GM21786 (cell line): Measurements from ENCODE around the gene PSMA6.
"Not testable (repeated sequence)": the region's sequence is repeated elsewhere in the genome, so short reads cannot be mapped to it uniquely, and the experiment has no call there.

Experiments used
- ATAC-seq: cut with Tn5 transposase; IDR thresholded peaks from one replicate; pipeline ENCODE4 v1.9.1; 2021; ENCODE audit not compliant: unreplicated experiment

PSMA6 gene

DNA sequence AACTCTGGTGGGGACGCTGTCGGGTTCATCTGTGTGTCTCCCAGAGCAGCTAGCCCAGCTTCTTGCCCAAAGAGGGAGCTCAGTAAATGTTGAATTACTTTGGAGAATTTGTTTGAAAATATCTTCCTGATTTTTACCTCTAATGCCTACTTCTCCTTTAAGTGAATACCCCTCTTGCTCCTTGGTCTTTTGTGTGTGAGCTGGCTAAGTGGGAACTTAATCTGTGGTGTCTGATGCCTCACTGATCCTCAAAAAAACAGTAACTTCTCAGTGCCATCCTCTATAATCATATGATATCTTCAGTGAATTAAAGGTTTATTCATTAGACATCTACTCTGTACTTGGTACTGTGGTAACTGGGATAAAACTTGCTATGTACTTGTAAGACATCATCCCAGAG lies 7.7 kb upstream of the PSMA6 start:
- ATAC-seq = no peak

DNA sequence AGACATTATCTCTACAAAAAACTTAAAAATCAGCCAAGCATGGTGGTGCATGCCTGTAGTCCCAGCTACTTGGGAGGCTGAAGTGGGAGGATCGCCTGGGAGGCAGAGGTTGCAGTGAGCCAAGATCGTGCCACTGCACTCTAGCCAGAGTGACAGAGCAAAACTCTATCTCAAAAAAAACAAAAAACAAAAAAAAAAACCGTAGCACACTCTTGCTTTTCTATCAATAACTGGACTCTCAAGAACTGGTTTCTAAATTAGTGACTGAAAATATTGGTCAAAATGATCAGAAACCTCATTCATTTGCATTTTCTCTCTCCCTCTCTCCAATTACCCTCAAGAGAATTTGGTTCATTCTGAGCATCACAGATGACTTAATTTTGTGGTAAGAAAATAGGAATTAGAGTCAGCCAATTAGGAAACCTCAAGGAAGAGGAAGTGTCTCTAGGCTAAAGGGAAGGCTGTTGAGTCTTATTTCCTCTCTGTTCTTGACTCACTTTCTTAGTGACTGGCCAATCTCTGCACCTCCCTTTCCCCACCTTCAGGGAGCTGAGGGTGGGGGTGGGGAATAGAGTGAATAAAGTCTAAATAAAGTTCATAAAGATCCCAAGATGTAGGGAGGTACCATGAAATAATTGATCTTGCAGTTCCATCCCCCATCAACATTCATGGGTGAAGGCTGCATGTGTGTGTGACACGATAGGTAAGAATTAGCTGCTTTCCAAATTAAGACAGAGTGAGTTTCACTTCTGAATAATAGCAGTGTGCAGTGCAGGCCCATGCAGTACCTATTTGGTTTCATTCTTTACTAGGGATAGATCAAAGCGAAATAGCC lies 6.8 kb upstream of the PSMA6 start:
- ATAC-seq = peak; percentile 67

DNA sequence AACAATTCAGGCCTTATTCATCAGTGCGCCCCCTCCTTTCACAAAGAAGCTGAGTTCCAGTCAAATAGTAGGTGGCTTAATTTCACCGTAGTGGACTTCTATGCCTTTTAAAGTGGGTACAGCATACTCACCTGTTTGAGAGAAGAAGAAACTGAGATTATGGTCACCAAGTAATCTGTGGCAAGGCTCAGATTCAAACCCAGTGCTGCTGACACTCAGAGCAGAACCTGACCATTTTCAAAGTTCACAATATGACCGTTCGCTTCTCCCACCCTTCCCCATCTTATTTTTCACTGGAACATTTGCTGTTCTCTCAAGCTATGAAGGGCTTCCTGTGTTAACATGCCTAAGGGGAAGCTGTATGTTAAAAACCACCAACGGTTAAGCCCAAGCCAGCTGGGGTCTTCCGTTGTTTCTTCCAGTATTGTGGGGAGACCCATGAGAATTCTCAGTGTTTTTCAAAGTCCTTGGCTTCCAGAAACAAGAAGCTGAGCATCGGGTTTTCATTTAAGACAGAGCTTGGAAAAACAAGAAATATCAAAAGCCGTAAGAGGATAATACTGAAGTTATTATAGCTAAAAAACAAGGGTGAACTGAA lies 6.1 kb upstream of the PSMA6 start:
- no peak for ATAC-seq

DNA sequence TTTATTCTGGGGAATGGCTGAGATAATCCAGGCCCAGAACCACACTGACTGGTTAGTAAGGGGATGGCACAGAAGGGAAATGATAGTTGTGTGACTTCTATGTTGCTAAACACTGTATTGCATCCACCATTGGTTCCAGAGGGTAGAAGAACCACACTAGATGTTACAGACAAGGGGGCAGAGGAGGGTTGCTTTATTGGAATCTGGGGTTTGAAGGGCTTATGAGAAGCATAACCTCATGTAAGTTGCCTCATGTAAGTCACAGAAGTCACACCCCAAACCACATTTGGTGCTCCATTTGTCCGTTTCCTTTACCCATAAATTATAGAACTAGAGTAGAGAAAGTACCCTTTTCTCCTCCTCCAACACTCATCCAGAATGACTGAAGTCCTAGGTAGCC lies 5.5 kb upstream of the PSMA6 start:
- ATAC-seq = no peak

DNA sequence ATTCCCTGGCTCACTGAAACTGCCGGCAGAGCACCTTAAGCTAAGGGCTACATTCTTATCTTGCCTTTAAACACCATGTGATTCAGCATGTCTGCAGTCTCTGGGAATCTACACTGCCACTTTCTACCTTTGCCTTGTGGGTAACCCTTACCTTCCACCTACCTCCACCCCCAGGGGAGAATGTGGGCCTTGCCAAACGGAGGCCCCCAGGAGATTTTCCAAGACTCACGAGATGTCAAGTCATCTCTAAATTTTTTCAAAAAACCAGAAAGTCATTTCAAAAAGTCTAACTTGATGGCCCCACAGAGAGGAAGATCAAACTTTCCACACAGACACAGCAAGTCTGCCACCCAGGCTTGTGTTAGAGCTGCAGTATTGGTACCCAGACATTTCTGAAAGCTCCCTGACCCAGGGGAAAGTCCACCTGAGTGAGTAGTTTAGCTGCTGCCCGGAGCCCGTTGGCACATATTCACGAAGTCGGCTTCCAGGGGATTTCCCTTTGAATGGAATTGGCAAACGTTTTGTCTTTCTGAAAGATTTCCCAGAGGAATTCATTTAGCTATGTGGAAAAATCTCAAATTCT lies 4.7 kb upstream of the PSMA6 start:
- ATAC-seq = no peak

DNA sequence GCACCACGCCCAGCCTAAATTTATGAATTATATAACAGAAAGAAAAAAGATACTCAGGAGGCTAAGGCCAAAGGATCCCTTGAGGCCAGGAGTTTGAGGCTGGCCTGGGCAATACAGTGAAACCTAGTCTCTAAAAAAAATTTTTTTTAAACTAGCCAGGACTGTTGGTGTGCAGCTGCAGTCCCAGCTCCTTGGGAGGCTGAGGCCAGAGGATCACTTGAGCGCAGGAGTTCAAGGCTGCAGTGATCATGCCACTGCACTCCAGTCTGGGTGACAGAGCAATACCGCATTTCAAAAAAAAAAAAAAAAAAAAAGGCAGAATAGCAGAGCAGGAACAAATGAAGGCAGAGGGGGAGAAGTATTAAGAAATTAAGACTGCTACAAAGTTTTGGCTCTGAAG lies 2.6 kb upstream of the PSMA6 start:
- no peak for ATAC-seq

DNA sequence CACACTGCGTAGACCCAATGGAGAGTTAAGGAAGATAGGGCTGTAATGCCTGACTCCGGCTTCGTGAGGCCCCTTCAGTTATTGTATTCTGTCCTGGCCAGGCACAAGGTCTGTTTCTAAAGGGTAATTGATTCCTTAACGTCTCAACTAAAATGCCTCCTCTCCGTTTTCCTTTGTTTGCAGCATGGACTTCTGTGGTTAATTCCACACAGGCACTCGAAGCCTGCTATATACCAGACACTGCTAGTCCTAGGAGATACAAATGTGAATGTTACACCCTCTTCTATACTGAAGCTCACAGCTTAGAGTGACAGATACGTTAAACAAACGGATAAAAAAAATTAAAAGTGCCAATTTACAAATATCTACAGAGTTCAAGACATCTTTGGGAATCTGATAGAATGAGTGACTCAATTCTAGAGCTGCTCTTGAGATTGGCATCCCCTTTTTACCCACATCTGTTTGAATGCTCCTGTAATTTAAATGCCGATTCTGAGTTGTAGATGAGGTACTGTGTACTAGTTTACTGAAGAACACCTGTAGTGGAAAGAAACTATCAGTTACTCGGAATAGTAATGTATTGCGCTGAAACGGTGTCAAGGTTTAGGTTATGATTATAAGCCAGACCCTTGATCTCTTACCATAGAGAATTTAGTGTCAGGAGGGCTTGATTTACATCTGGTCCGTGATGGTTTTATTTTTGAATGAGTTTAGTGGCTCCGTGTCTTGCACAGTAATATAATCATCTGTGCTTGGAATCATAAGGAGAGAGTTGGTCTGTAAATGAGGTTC lies 784 bp downstream of the PSMA6 start:
- ATAC-seq = no peak

DNA sequence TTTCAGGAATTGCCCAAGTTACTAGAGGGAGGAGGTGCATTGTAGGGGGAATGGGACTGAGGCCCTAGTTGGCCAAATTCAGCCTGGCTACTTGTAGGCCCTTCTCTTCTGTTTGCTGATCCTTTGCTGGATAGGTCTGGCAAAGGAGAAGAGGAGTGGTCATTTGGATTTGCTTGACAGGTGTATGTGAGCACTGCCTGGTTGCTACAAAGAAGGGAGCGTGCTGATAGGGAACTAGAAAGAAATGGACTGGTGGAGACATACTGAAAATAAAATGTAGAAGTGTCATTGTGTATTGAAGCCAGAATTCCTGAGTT lies 3.6 kb downstream of the PSMA6 start:
- ATAC-seq = no peak

DNA sequence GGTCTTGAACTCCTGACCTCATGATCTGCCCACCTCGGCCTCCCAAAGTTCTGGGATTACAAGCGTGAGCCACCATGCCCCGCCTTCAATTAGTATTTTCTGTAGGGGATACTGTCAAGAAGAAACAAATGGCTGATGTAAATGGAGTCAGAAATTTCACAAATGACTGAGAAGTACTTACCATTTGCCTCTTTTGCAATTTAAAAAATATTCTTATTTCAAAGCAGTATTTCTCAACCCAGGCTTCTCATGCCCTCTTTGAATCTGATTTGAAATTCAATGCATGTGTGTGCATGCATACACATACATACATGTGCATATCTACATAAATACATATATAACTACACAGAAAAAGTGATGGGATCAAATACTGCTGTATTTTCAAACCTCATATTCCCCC lies 4.4 kb downstream of the PSMA6 start:
- no peak for ATAC-seq

DNA sequence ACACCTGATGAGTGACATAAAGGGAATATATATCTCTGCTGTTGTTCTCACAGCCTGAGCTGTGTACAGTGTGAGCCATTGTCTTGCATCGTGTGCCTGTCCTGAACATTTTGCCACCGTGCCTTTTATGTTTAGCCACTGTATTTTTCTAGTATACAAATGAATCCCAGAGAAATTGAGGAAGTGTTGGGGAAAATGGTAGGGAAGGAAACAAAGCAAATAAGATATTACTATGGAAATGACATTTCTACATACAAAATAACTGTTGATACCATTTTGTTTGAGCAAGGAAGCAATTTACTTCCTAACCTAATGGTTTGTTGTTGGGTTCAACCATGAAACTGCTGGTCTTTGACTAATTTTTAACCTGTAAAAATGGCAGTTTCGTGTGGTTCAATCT lies 5.5 kb downstream of the PSMA6 start:
- ATAC-seq = no peak

DNA sequence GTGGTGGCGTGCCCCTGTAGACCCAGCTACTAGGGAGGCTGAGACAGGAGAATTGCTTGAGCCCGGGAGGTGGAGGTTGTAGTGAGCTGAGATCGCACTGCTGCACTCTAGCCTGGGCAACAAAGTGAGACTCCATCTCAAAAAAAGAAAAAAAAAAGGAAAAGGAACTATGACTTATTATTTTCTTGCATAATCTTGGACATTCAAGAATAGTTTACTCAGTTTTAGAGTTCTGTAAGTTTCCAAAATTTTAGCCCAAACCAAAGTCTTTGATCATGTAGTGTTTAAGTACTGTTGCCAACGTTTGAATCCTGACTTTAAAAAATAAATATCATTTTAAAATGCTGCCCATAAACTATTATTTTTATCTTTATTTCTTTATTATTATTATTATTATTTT lies 6.2 kb downstream of the PSMA6 start:
- ATAC-seq = no peak

DNA sequence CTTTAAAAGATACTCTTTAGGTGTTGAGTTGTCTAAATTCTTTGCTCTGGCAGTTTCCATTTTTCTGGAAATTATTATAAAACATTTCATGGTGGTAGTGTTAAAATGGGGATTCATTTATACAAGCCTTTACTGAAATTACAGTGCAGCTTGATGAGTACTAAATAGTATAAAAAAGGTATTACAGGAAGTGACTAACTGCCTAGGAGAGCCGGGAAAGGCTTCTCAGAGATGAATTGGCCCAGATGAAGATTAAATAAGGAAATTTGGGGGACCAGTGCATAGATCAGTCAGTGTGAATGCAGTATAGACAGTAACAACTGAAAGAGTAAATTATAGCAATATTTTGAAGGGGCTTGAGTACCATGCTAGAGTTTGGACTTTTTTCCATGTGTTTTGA lies 7.5 kb downstream of the PSMA6 start:
- no peak for ATAC-seq

DNA sequence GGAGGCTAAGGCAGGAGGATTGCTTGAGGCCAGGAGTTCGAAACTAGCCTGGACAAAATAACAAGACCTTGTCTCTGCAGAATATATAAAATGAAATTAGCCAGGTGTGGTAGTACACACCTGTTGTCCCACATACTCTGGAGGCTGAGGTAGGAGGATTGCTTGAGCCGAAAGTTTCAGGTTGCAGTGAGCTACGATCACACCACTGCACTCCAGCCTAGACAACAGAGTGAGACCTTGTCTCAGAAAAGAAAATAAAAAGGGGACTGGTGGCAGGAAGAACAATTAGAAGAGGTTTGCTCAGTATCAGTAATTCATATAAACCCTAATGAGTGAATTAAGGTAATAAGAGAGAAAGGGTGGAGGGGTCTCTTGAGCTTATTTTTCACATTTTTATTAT lies 8.0 kb downstream of the PSMA6 start:
- no peak for ATAC-seq

DNA sequence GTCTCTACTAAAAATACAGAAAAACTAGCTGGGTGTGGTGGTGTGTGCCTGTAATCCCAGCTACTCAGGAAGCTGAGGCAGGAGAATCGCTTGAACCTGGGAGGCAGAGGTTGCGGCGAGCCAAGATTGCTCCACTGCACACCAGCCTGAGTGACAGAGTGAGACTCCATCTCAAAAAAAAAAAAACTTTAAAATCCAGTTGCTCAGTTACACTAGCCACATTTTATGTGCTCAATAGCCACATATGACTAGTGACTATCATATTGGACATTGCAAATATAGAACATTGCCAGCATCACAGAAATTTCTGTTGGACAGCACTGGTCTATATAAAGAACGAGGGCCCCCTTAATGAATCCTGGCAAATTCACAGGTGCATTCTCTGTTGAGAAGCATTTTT lies 9.2 kb downstream of the PSMA6 start:
- not testable (repeated sequence) for ATAC-seq

DNA sequence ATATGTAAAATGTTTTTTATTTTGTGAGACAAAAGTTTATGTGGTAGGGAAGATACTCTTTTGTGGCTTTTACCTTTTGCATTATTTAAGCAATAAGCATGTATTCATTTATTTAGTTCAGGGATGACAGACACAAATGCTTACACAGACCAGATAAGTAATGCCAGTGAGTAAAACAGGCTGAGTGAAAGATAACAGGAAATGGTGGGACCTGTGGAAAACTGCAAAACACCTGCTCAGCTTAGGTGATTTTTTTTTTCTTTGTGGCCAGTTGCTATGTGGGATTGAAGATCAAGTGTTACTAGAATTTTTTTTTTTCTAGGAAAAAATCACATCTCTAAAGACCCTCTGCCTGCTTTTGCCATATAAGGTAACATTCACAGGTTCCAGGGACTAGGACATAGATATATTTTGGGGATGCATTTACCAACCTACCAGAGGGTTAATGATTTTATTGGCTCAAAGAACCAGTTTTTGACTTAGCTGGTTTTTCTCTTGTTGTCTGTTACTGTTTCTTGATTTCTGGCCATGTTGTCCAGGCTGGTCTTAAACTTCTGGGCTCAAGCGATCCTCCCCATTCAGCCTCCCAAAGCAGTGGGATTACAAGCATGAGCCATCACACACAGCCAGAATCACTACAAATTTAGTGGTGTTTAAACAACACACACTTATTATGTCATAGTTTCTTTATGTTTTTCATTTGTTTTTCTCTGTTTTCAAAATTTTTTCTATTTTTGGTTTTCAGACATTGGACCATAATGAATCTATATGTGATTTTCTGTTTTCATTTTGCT lies 9.8 kb downstream of the PSMA6 start:
- no peak for ATAC-seq

DNA sequence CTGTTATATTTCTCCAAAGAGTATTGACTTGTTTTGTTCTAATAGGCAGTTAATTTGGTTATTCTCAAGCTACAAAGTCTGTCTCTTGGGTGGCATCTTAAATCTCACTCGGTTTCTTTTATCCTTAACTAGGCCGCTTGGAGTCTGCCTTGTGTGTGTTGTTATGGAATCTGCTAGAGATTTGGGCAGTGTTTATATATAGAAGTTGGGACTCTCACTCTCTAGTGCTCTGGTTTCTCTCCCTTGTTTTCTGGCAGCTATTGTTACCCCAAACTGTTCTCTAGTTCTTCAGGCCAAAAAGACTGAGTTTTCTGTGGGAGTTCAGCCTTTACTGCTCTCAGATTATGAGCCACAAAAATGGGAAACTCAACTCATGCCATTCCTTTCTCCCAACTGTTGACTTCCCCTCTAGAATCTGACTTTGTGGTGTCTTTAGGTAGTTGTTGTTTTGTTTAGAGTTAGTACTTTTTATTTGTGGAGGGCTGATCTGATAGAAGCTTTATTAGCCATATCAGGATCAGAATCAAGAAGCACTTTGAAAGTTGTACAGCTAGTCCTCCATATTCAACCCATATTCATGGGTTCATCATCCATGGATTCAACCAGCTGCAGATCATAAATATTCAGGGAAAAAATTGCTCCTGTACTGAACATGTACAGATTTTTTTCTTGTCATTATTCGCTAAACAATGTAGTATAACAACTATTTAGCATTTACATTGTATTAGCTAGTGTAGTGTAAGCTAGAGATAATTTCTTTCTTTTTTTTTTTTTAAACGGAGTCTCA lies 11.2 kb downstream of the PSMA6 start:
- ATAC-seq = no peak

DNA sequence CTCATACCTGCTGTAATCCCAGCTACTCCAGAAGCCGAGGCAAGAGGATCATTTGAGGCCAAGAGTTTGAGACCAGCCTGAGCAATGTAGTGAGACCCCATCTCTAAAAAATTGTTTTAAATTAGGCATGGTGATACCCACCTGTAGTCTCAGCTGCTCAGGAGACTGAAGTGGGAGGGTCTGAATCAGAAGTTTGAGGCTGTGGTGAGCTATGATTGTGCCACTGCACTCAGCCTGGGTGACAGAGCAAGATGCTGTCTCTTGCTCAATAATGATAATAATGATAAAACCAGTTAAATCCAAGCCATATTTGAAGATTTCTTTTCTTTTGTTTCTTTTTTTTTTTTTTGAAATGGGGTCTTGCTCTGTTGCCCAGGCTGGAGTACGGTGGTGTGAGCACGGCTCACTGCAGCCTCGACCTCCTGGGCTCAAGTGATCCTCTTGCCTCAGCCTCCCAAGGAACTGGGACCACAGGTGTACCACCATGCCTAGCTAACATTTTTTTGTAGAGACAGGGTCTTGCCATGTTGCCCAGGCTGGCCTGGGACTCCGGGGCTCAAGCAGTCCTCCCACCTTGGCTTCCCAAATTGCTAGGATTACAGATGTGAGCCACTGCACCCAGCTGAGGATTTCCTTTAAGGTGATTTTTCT lies 12.8 kb downstream of the PSMA6 start:
- no peak for ATAC-seq

DNA sequence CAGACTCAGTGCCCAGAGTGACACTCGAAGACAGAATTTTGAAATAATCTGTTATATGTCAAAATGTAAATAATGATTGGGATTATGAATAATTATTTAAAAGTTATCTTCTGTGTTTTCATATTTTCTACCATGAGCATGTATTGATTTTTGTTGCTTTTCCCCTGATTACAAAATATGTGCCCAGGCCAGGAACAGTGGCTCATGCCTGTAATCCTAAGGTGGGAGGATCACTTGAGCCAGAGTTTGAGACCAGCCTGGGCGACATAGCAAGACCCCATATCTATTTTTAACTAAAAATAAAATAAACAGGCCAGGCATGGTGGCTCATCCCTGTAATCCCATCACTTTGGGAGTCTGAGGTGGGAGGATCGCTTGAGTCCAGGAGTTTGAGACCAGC lies 13.5 kb downstream of the PSMA6 start:
- no peak for ATAC-seq

DNA sequence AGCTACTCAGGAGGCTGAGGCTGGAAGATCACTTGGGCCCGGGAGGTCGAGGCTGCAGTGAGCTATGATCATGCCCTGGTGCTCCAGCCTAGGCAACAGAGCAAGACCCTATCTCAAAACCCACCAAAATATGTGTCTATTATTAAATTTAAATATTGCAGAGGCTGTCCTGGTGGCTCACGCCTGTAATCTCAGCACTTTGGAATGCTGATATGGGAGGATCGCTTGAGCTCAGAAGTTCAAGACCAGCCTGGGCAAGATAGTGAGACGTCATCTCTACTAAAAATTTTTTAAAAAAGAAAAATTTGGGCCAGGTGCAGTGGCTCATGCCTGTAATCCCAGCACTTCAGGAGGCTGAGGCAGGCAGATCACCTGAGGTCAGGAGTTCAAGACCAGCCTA lies 13.9 kb downstream of the PSMA6 start:
- ATAC-seq = no peak

DNA sequence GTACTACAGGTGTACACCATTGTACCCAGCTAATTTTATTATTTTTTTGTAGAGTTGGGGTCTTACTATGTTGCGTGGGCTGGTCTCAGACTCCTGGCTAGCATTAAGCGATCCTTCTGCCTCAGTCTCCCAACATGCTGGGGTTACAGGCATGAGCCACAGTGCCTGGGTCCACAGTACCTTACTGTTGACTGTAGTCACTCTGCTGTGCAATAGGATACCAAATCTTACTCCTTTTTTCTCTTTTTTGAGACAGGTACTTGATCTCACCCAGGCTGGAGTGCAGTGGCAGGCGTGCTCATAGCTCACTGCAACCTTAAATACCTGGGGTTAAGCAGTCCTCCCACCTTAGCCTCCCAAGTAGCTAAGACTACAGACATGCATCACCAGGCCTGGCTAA lies 25.6 kb downstream of the PSMA6 start:
- ATAC-seq = no peak
